Stomach smooth muscle (tissue), 2 donors: ENCODE data around the gene RANBP9.

Source experiments
- H3K27ac ChIP-seq: one replicate; pipeline ENCODE4 v1.7.0; 2013; ENCODE audit warnings: mild to moderate bottlenecking, low read length, inconsistent platforms
- H3K27me3 ChIP-seq, 2 donors: one replicate each; pipeline ENCODE4 v1.7.0; 2013; ENCODE audit warnings: low read length in 2 of 2; ENCODE audit not compliant: insufficient read depth in 2 of 2, control insufficient read depth in 1 of 2
- H3K36me3 ChIP-seq, 2 donors: one replicate each; pipeline ENCODE4 v1.7.0; 2013; ENCODE audit warnings: low read length in 2 of 2; ENCODE audit not compliant: control insufficient read depth in 2 of 2, insufficient read depth in 2 of 2
- H3K4me1 ChIP-seq: one replicate; pipeline ENCODE4 v1.7.0; 2013; ENCODE audit warnings: low read length; ENCODE audit not compliant: control insufficient read depth, insufficient read depth
- H3K4me3 ChIP-seq, 2 donors: one replicate each; pipeline ENCODE4 v1.7.0; 2013; ENCODE audit warnings: low read length in 2 of 2
- H3K9ac ChIP-seq, 2 donors: one replicate each; pipeline ENCODE4 v1.7.0; 2013; ENCODE audit warnings: low read length in 2 of 2, mild to moderate bottlenecking in 1 of 2
- H3K9me3 ChIP-seq, 2 donors: one replicate each; pipeline ENCODE4 v1.7.0; 2013; ENCODE audit warnings: low read length in 2 of 2; ENCODE audit not compliant: control insufficient read depth in 2 of 2
- donor health status: healthy.
- donor health status: Pancreatic carcinoma.

The RANBP9 gene

GRCh38 chr6:13667655-13668054 is 44.0 kb downstream of the RANBP9 start:
- no peaks in the 10 kb centered on the region for H3K36me3 ChIP-seq
- no peak overlapping the region for H3K27ac ChIP-seq
- peaks cover 3% of the 10 kb centered on the region for H3K4me1 ChIP-seq
- no peak overlapping the region for H3K9ac ChIP-seq
- H3K9me3 ChIP-seq, result no peaks in the 10 kb centered on the region
- no peaks in the 10 kb centered on the region for H3K27me3 ChIP-seq
- H3K4me3 ChIP-seq, result no peak overlapping the region

GRCh38 chr6:13666194-13667105 is 45.2 kb downstream of the RANBP9 start:
- H3K27me3 ChIP-seq, result no peaks in the 10 kb centered on the region
- no peaks in the 10 kb centered on the region for H3K36me3 ChIP-seq
- H3K4me3 ChIP-seq, result no peak overlapping the region
- H3K4me1 ChIP-seq, result no peaks in the 10 kb centered on the region
- no peak overlapping the region for H3K27ac ChIP-seq
- H3K9me3 ChIP-seq, result no peaks in the 10 kb centered on the region
- H3K9ac ChIP-seq, result no peak overlapping the region

- Histone ChIP-seq H3K9ac (no peak overlapping the region), H3K27ac (no peak overlapping the region), H3K27me3 (no peaks in the 10 kb centered on the region), H3K36me3 (no peaks in the 10 kb centered on the region), H3K9me3 (no peaks in the 10 kb centered on the region), H3K4me3 (no peak overlapping the region), H3K4me1 (no peaks in the 10 kb centered on the region)
Observed at GRCh38 chr6:13664703-13665352, 46.8 kb downstream of the RANBP9 start.

- H3K9ac ChIP-seq, result no peak overlapping the region
- no peaks in the 10 kb centered on the region for H3K27me3 ChIP-seq
- H3K9me3 ChIP-seq, result no peaks in the 10 kb centered on the region
- no peaks in the 10 kb centered on the region for H3K4me1 ChIP-seq
- no peak overlapping the region for H3K27ac ChIP-seq
- H3K4me3 ChIP-seq, result no peak overlapping the region
- no peaks in the 10 kb centered on the region for H3K36me3 ChIP-seq
Observed at GRCh38 chr6:13663986-13664385, 47.6 kb downstream of the RANBP9 start.

- H3K27ac ChIP-seq, result no peak overlapping the region
- no peak overlapping the region for H3K9ac ChIP-seq
- no peaks in the 10 kb centered on the region for H3K9me3 ChIP-seq
- H3K4me3 ChIP-seq, result no peak overlapping the region
- H3K36me3 ChIP-seq, result no peaks in the 10 kb centered on the region
- no peaks in the 10 kb centered on the region for H3K27me3 ChIP-seq
- H3K4me1 ChIP-seq, result no peaks in the 10 kb centered on the region
Observed at GRCh38 chr6:13662651-13663334, 48.8 kb downstream of the RANBP9 start.

- no peaks in the 10 kb centered on the region for H3K36me3 ChIP-seq
- H3K9me3 ChIP-seq, result no peaks in the 10 kb centered on the region
- H3K4me3 ChIP-seq, result no peak overlapping the region
- no peak overlapping the region for H3K9ac ChIP-seq
- no peaks in the 10 kb centered on the region for H3K27me3 ChIP-seq
- no peaks in the 10 kb centered on the region for H3K4me1 ChIP-seq
- no peak overlapping the region for H3K27ac ChIP-seq
Observed at GRCh38 chr6:13661647-13662046, 50.0 kb downstream of the RANBP9 start.

- Histone ChIP-seq H3K27ac (no peak overlapping the region), H3K9me3 (no peaks in the 10 kb centered on the region), H3K36me3 (no peaks in the 10 kb centered on the region), H3K27me3 (no peaks in the 10 kb centered on the region), H3K4me3 (no peak overlapping the region), H3K9ac (no peak overlapping the region), H3K4me1 (no peaks in the 10 kb centered on the region)
Observed at GRCh38 chr6:13660893-13661292, 50.7 kb downstream of the RANBP9 start.

GRCh38 chr6:13660273-13660672 is 51.4 kb downstream of the RANBP9 start:
- Histone ChIP-seq H3K27me3 (no peaks in the 10 kb centered on the region), H3K36me3 (no peaks in the 10 kb centered on the region), H3K27ac (no peak overlapping the region), H3K9me3 (no peaks in the 10 kb centered on the region), H3K9ac (no peak overlapping the region), H3K4me1 (no peaks in the 10 kb centered on the region), H3K4me3 (no peak overlapping the region)

GRCh38 chr6:13655700-13656099 is 55.9 kb downstream of the RANBP9 start:
- Histone ChIP-seq H3K9ac (no peak overlapping the region), H3K4me3 (no peak overlapping the region), H3K27ac (no peak overlapping the region), H3K9me3 (no peaks in the 10 kb centered on the region), H3K4me1 (no peaks in the 10 kb centered on the region), H3K27me3 (no peaks in the 10 kb centered on the region), H3K36me3 (peaks cover 0 to 5% of the 10 kb centered on the region in 2 donors)

GRCh38 chr6:13654496-13654895 is 57.1 kb downstream of the RANBP9 start:
- Histone ChIP-seq H3K9me3 (no peaks in the 10 kb centered on the region), H3K36me3 (peaks cover 0 to 9% of the 10 kb centered on the region in 2 donors), H3K9ac (no peak overlapping the region), H3K4me3 (no peak overlapping the region), H3K27ac (no peak overlapping the region), H3K4me1 (no peaks in the 10 kb centered on the region), H3K27me3 (no peaks in the 10 kb centered on the region)
